ENCODE results near the gene NDUFA3.

GRCh38 chr19:54123682-54124081, 21.0 kb downstream of the NDUFA3 start:
- no peak for TF ChIP-seq POLR2AphosphoS5 (IDR thresholded peaks at IDR 0.05; ENCODE audit: low read depth, low read length)
- no peak for TF ChIP-seq REST (IDR thresholded peaks at IDR 0.05; ENCODE audit: insufficient read depth in 1 of 2, low read depth in 2 of 2, low read length in 2 of 2)

All from PFSK-1 (cell line).